BLaER1 treated with 17β-estradiol and CSF1 and Interleukin-3, amounts not matched to agents 10 nM and 100 nM (cell line): Measurements from ENCODE around the gene SPANXD.

Experiments used
- H3K27ac ChIP-seq, 11 experiments: shearing (Covaris generic); formaldehyde crosslinking; 2 replicates each; pipeline ENCODE4 v1.8.1; 2022
- H3K27me3 ChIP-seq, 11 experiments: shearing (Covaris generic); formaldehyde crosslinking; 2 replicates each; pipeline ENCODE4 v1.8.1; 2022
- H3K36me3 ChIP-seq, 11 experiments: shearing (Covaris generic); formaldehyde crosslinking; 2 replicates each; pipeline ENCODE4 v1.8.1; 2022
- H3K4me1 ChIP-seq, 10 experiments: shearing (Covaris generic); formaldehyde crosslinking; 2 replicates each; pipeline ENCODE4 v1.8.1; 2022
- H3K4me2 ChIP-seq, 11 experiments: shearing (Covaris generic); formaldehyde crosslinking; 2 replicates each; pipeline ENCODE4 v1.8.1; 2022
- H3K4me3 ChIP-seq, 10 experiments: shearing (Covaris generic); formaldehyde crosslinking; 2 replicates each; pipeline ENCODE4 v1.8.1; 2022
- H3K9ac ChIP-seq, 11 experiments: shearing (Covaris generic); formaldehyde crosslinking; 2 replicates each; pipeline ENCODE4 v1.8.1; 2022
- H3K9me3 ChIP-seq, 11 experiments: shearing (Covaris generic); formaldehyde crosslinking; replicated peaks in 1 of 11; 2 replicates each; pipeline ENCODE4 v1.8.1; 2022
- H4K20me1 ChIP-seq, 11 experiments: shearing (Covaris generic); formaldehyde crosslinking; 2 replicates each; pipeline ENCODE4 v1.8.1; 2022
- Cebpa-rat ChIP-seq, 11 experiments: shearing (Covaris generic); IDR thresholded peaks; 2 replicates each; pipeline ENCODE4 v1.8.1; 2022

SPANXD gene

DNA sequence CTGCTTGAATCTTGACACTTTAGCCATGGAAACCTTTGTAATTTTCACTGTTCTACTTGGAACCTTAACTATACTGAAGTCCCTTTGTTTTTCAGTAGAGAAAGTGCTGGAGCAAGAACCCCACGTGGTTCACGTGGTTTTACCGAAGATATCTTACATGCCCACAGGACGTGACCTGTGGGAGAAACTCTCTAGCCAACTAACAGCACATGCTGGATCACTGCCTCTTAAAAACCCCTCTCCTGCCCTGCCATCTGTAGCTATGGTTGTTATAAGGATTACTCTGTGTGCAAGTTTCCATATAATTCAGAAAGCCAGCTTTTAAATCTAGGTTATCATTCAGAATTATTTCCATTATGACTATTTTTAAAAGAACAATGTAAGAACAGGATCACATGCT lies 30.2 kb downstream of the SPANXD start:
- H3K36me3 ChIP-seq: no peaks in the 10 kb centered on the region
- TF ChIP-seq Cebpa-rat (IDR thresholded peaks at IDR 0.05): no peak
- no peak overlapping the region for H3K9ac ChIP-seq
- no peak overlapping the region for H3K4me2 ChIP-seq
- H4K20me1 ChIP-seq: 0 out of 22 replicates have a peak, but pooled peaks cover 0 to 4% (median 0%) of the 10 kb centered on the region in 11 experiments
- peaks cover 69 to 100% (median 97%) of the 10 kb centered on the region in 11 experiments for H3K27me3 ChIP-seq
- no peaks in the 10 kb centered on the region; a peak in 1 of 20 replicates for H3K4me1 ChIP-seq
- H3K9me3 ChIP-seq: no peaks in the 10 kb centered on the region
- H3K4me3 ChIP-seq: no peak overlapping the region
- H3K27ac ChIP-seq: no peak overlapping the region

DNA sequence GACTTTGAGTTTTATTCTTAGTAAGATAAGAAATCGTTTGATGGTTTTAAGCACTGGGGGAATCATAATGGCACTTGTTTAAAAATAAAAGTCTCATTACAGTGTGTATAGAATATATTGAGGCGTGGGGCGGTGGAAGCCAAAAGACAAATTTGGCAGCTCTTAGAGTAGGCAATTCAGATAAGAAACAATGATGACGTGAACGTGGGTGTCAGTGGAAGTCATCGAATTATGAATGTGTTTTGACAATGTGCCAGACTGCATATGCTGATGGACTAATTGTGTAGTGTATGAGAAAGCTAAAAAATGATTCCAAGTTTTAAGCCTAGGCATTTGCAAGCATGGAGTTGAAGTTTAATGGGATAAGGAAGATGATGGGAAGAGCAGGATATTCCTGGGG lies 35.8 kb downstream of the SPANXD start:
- H3K9me3 ChIP-seq: no peaks in the 10 kb centered on the region
- H3K27me3 ChIP-seq: peaks cover 60 to 100% (median 96%) of the 10 kb centered on the region in 11 experiments
- TF ChIP-seq Cebpa-rat (IDR thresholded peaks at IDR 0.05): no peak
- no peak overlapping the region for H3K9ac ChIP-seq
- H3K4me3 ChIP-seq: no peak overlapping the region
- H3K4me1 ChIP-seq: no peaks in the 10 kb centered on the region
- H3K36me3 ChIP-seq: no peaks in the 10 kb centered on the region
- H3K27ac ChIP-seq: no peak overlapping the region
- H3K4me2 ChIP-seq: no peak overlapping the region
- H4K20me1 ChIP-seq: no peaks in the 10 kb centered on the region

DNA sequence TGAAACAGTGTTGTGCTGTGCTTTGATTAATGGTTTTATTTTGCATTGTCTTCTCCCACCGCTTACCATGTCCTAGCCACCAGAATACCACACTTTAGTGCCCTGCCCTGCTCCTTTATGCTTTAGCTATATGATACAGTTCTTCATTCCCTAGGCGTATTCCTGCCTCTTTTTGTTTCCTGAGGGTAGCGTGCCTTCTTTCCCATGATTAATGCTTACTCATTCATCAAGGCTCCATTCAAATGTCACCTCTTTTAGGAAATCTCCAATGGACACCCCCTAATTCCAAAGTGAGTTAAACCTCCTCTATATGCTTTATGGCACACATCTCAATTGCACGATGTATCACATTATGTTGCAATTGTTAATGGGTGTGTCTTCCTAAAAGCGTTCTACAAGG lies 46.3 kb downstream of the SPANXD start:
- H3K4me3 ChIP-seq: no peak overlapping the region
- H3K4me2 ChIP-seq: no peak overlapping the region
- H3K9ac ChIP-seq: no peak overlapping the region
- H3K9me3 ChIP-seq: peaks cover 0 to 7% (median 0%) of the 10 kb centered on the region in 11 experiments; a peak in 1 of 22 replicates
- H3K27me3 ChIP-seq: peaks cover 83 to 98% (median 96%) of the 10 kb centered on the region in 11 experiments
- no peak overlapping the region for H3K27ac ChIP-seq
- no peaks in the 10 kb centered on the region for H3K4me1 ChIP-seq
- H3K36me3 ChIP-seq: no peaks in the 10 kb centered on the region
- H4K20me1 ChIP-seq: no peaks in the 10 kb centered on the region; a peak in 1 of 22 replicates
- no peak for TF ChIP-seq Cebpa-rat (IDR thresholded peaks at IDR 0.05)
